ENCODE results near the gene NARS2.

The NARS2 gene

GRCh38 chr11:78539506-78539905, 35.2 kb downstream of the NARS2 start:
- Histone ChIP-seq H3K4me1 (ENCODE audit: low read length) (no peaks in the 10 kb centered on the region), H3K27ac (ENCODE audit: low read length) (no peak overlapping the region), H3K4me3 (ENCODE audit: low read length) (no peak overlapping the region), H3F3A (ENCODE audit: insufficient read depth, low read length) (no peaks in the 10 kb centered on the region), H3K4me2 (ENCODE audit: low read depth, low read length) (no peak overlapping the region), H3K27me3 (replicated peaks; ENCODE audit: insufficient read depth, low read length) (no peaks in the 10 kb centered on the region), H3K9me2 (replicated peaks; ENCODE audit: insufficient read depth, low read length) (no peaks in the 10 kb centered on the region), H3K9ac (ENCODE audit: low read length) (no peak overlapping the region), H3K79me2 (ENCODE audit: low read length) (no peaks in the 10 kb centered on the region), H2AFZ (ENCODE audit: low read length) (no peak overlapping the region), H4K20me1 (ENCODE audit: insufficient read depth, low read length) (no peaks in the 10 kb centered on the region), H3K9me3 (replicated peaks; ENCODE audit: insufficient read depth, low read length) (no peaks in the 10 kb centered on the region), H3K36me3 (replicated peaks; ENCODE audit: insufficient read depth, low read length) (no peaks in the 10 kb centered on the region)
- no peak for DNase-seq
- TF ChIP-seq CTCF (IDR thresholded peaks at IDR 0.05; ENCODE audit: low read length) (no peak), EZH2phosphoT487 (IDR thresholded peaks at IDR 0.05; ENCODE audit: low read length) (no peak), EZH2 (optimal IDR thresholded peaks at IDR 0.05; ENCODE audit: low read depth, low read length) (no peak)

GRCh38 chr11:78536933-78537332, 37.7 kb downstream of the NARS2 start:
- peaks cover 8% of the 10 kb centered on the region for H3K4me1 ChIP-seq (ENCODE audit: low read length)
- no peaks in the 10 kb centered on the region for H3F3A ChIP-seq (ENCODE audit: insufficient read depth, low read length)
- no peak overlapping the region for H3K9ac ChIP-seq (ENCODE audit: low read length)
- no peak overlapping the region for H3K27ac ChIP-seq (ENCODE audit: low read length)
- TF ChIP-seq CTCF (IDR thresholded peaks at IDR 0.05; ENCODE audit: low read length) (no peak), EZH2phosphoT487 (IDR thresholded peaks at IDR 0.05; ENCODE audit: low read length) (no peak), EZH2 (optimal IDR thresholded peaks at IDR 0.05; ENCODE audit: low read depth, low read length) (no peak)
- no peaks in the 10 kb centered on the region for H3K9me2 ChIP-seq (replicated peaks; ENCODE audit: insufficient read depth, low read length)
- no peak overlapping the region for H3K4me3 ChIP-seq (ENCODE audit: low read length)
- no peak overlapping the region for H2AFZ ChIP-seq (ENCODE audit: low read length)
- H3K9me3 ChIP-seq (replicated peaks; ENCODE audit: insufficient read depth, low read length), result no peaks in the 10 kb centered on the region
- no peaks in the 10 kb centered on the region for H3K79me2 ChIP-seq (ENCODE audit: low read length)
- no peak for DNase-seq
- no peaks in the 10 kb centered on the region for H3K36me3 ChIP-seq (replicated peaks; ENCODE audit: insufficient read depth, low read length)
- no peaks in the 10 kb centered on the region for H3K27me3 ChIP-seq (replicated peaks; ENCODE audit: insufficient read depth, low read length)
- H4K20me1 ChIP-seq (ENCODE audit: insufficient read depth, low read length), result no peaks in the 10 kb centered on the region
- no peak overlapping the region for H3K4me2 ChIP-seq (ENCODE audit: low read depth, low read length)

- H4K20me1 ChIP-seq (ENCODE audit: insufficient read depth, low read length), result no peaks in the 10 kb centered on the region
- H3K9me2 ChIP-seq (replicated peaks; ENCODE audit: insufficient read depth, low read length), result no peaks in the 10 kb centered on the region
- no peaks in the 10 kb centered on the region for H3K79me2 ChIP-seq (ENCODE audit: low read length)
- TF ChIP-seq EZH2phosphoT487 (IDR thresholded peaks at IDR 0.05; ENCODE audit: low read length) (no peak), EZH2 (optimal IDR thresholded peaks at IDR 0.05; ENCODE audit: low read depth, low read length) (no peak), CTCF (IDR thresholded peaks at IDR 0.05; ENCODE audit: low read length) (no peak)
- no peaks in the 10 kb centered on the region for H3K27me3 ChIP-seq (replicated peaks; ENCODE audit: insufficient read depth, low read length)
- DNase-seq, result no peak
- H3K27ac ChIP-seq (ENCODE audit: low read length), result no peak overlapping the region
- no peak overlapping the region for H3K4me3 ChIP-seq (ENCODE audit: low read length)
- H3K36me3 ChIP-seq (replicated peaks; ENCODE audit: insufficient read depth, low read length), result no peaks in the 10 kb centered on the region
- H2AFZ ChIP-seq (ENCODE audit: low read length), result no peak overlapping the region
- no peaks in the 10 kb centered on the region for H3F3A ChIP-seq (ENCODE audit: insufficient read depth, low read length)
- no peak overlapping the region for H3K4me2 ChIP-seq (ENCODE audit: low read depth, low read length)
- no peak overlapping the region for H3K9ac ChIP-seq (ENCODE audit: low read length)
- H3K4me1 ChIP-seq (ENCODE audit: low read length), result peaks cover 8% of the 10 kb centered on the region
- H3K9me3 ChIP-seq (replicated peaks; ENCODE audit: insufficient read depth, low read length), result no peaks in the 10 kb centered on the region
Measured at GRCh38 chr11:78535920-78536319, 38.7 kb downstream of the NARS2 start.
